Measurements from ENCODE around the gene TCF7L1. TPM values are rescaled to one million over a fixed set of nuclear protein-coding genes. Genes with fewer than 3 reads are reported as not detected.

TCF7L1 gene
- total and polyA plus RNA-seq, 2 of the 13 experiments (the other 11 are each of a cell fraction or from before 2014, with no cell fraction given) = 0.04 to 0.15 TPM

GRCh38 chr2:85143463-85144082, 10.4 kb downstream of the TCF7L1 start (continued):
- TF ChIP-seq ZBTB43 (CRISPR knock-in tag; conservative IDR thresholded peaks at IDR 0.05) (peak; percentile 93), GATAD2A (CRISPR knock-in tag; IDR thresholded peaks at IDR 0.05) (peak; percentile 52; the same call in 1 of the 2 replicates), SRF (IDR thresholded peaks at IDR 0.05; ENCODE audit: low read depth, low read length) (no peak), CENPX (CRISPR knock-in tag; IDR thresholded peaks at IDR 0.05) (no peak), MTF2 (CRISPR knock-in tag; IDR thresholded peaks at IDR 0.05; ENCODE audit: borderline replicate concordance) (no peak), ZNF512 (CRISPR knock-in tag; IDR thresholded peaks at IDR 0.05) (no peak), ZFP62 (CRISPR knock-in tag; IDR thresholded peaks at IDR 0.05) (no peak), ZKSCAN8 (CRISPR knock-in tag; IDR thresholded peaks at IDR 0.05; ENCODE audit: borderline replicate concordance) (no peak), MEIS1 (CRISPR knock-in tag; IDR thresholded peaks at IDR 0.05; ENCODE audit: borderline replicate concordance) (peak; percentile 39; the same call in 1 of the 2 replicates), CBFB (CRISPR knock-in tag; IDR thresholded peaks at IDR 0.05) (peak; percentile 63; the same call in 1 of the 2 replicates), YEATS4 (CRISPR knock-in tag; IDR thresholded peaks at IDR 0.05; ENCODE audit: borderline replicate concordance) (no peak; the same call in 1 of the 2 replicates), ZNF652 (CRISPR knock-in tag; IDR thresholded peaks at IDR 0.05; ENCODE audit: borderline replicate concordance, low read depth) (peak; percentile 83), MTERF4 (CRISPR knock-in tag; IDR thresholded peaks at IDR 0.05) (no peak), ZZZ3 (CRISPR knock-in tag; IDR thresholded peaks at IDR 0.05; ENCODE audit: borderline replicate concordance) (no peak), AFF4 (CRISPR knock-in tag; IDR thresholded peaks at IDR 0.05) (no peak), MIER3 (CRISPR knock-in tag; IDR thresholded peaks at IDR 0.05; ENCODE audit: borderline replicate concordance) (no peak), PHF5A (CRISPR knock-in tag; IDR thresholded peaks at IDR 0.05; ENCODE audit: low read depth, unreplicated experiment) (no peak), POLR2A (IDR thresholded peaks at IDR 0.05; ENCODE audit: insufficient read depth in 1 of 2, low read depth in 2 of 2, low read length in 2 of 2) (no peak), ZNF256 (CRISPR knock-in tag; conservative IDR thresholded peaks at IDR 0.05) (no peak), ZNF367 (CRISPR knock-in tag; IDR thresholded peaks at IDR 0.05; ENCODE audit: borderline replicate concordance) (no peak), ZNF749 (CRISPR knock-in tag; IDR thresholded peaks at IDR 0.05; ENCODE audit: borderline replicate concordance) (no peak), ZBTB42 (CRISPR knock-in tag; IDR thresholded peaks at IDR 0.05) (no peak), SOX5 (CRISPR knock-in tag; IDR thresholded peaks at IDR 0.05; ENCODE audit: borderline replicate concordance) (peak; percentile 55), ZNF746 (CRISPR knock-in tag; IDR thresholded peaks at IDR 0.05) (peak; percentile 53; the same call in 1 of the 2 replicates), ZNF331 (CRISPR knock-in tag; IDR thresholded peaks at IDR 0.05) (peak; percentile 32; the same call in 1 of the 2 replicates)

All from HepG2 (cell line).